Pulmonary artery endothelial cell (primary cell): ENCODE results near the gene CHCHD10. TPM values are rescaled to one million over a fixed set of nuclear protein-coding genes. Genes with fewer than 3 reads are reported as not detected.

Source experiments
- DNase-seq: peaks from one replicate; pipeline ENCODE4 v3.0.0-alpha.2; 2011; ENCODE audit warnings: low read depth, low spot score
- total RNA-seq: library from RNA; depleted of rRNA; stranded (reverse); fragments of >200 nt; gene quantifications from 2 replicates; pipeline ENCODE4 v1.2.3, GENCODE V29; 2014

The CHCHD10 gene
- total RNA-seq, 1 donor from 2014 or later: 11.3 TPM

GRCh38 chr22:23772649-23773473 is 5.1 kb upstream of the CHCHD10 start, which contains the start of gene MMP11:
TSS of gene MMP11 (plus strand) at chr22:23772849. CDS start at chr22:23772871, 22 bp downstream.
- DNase-seq: no peak

DNA sequence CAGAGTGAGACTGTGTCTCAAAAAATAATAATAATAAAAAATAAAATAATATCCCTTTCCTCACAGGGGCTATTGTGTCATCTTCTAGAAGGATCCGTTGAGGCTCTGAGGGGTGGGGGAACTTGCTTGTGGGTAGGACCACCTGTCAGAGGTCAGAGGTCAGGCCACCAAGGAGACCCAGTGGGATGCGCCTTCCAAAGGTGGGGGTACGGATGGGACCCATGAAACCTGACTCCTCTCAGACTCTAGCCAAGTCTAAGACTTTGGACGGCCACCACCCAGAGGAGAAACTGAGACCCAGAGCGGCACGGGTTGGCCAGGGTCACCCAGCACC is 4.5 kb upstream of the CHCHD10 start:
- DNase-seq: no peak

- DNase-seq: no peak
Observed at GRCh38 chr22:23769321-23769965, 1.7 kb upstream of the CHCHD10 start.

GRCh38 chr22:23767303-23767672 is 484 bp downstream of the CHCHD10 start:
- DNase-seq: no peak

GRCh38 chr22:23764899-23765881 is 2.6 kb downstream of the CHCHD10 start:
- DNase-seq: no peak

DNA sequence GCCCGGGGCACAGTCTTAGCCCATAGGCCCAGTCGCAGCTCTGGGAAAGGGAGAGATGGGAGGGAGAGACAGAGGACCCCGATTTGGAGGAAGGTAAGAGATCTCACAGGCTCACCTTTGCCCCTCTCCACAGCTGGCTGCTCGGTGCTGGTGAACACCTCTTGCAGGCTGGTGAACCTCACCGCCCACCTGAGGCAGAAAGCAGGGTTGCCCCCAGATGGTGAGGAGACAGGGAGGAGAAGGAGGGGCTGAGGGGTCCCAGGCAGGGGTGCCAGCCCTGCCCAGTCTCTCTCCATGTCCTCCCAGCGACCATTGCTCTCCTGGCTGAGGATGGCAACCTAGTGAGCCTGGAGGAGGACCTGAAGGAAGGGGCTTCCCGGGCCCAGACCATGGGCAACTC is 3.8 kb downstream of the CHCHD10 start:
- DNase-seq: no peak

DNA sequence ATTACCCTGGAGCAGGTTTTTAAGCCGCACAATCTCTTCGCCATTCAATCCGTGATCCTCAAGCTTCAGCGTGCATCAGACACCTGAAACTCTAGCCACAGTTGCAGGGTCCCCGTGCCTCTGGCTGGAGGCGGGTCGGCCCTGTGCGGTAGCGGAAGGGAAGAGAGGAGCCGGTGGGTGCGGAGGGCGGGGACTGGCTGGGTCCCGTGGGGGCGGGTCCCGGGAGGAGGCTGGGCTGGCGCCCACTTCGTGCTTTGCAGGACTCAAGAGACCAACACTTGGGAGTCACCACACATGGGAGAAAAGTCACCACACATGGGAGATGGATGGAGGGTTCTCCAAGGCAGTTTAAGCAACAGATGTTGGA is 4.2 kb downstream of the CHCHD10 start:
- DNase-seq: no peak

DNA sequence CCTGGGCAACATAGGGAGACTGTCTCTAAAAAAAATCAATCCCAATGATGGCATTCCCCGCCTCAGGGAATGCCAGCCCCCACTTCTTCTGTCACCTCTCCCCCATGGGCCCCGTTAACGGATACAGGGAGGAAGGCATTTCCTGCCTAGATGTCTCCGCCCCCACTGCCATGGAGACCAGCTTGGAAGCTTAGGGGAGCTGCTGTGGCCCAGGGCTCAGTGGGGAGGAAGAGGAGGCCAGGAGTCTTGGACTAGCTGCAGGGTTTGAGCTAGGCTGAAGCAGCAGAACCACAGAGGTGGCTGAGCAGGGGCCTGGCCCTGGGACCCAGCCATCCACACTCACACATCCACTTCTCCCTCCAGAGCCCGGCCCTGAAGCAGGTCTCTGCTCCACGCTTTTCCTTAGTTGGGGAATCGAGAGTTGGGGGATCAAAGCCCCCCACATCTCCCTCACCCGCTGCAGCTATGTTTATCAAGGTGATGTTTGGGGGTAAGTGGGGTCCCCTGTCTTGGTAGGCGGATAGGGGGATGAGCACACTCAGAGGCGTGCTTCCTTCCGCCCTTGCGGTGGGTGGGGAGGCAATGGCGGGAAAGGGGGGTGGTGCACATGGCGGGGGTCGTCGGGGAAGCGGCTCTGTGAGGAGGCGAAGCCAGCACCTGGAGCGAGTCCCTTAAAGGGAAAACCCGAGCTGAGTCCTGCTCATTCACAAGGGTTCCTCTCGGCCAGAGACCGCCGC is 4.8 kb downstream of the CHCHD10 start, which contains the start of gene C22orf15:
C22orf15 (plus strand) TSS at position 149 of the 737 bp plus-strand sequence; CDS start at position 466, 317 bp downstream.
- DNase-seq: no peak

DNA sequence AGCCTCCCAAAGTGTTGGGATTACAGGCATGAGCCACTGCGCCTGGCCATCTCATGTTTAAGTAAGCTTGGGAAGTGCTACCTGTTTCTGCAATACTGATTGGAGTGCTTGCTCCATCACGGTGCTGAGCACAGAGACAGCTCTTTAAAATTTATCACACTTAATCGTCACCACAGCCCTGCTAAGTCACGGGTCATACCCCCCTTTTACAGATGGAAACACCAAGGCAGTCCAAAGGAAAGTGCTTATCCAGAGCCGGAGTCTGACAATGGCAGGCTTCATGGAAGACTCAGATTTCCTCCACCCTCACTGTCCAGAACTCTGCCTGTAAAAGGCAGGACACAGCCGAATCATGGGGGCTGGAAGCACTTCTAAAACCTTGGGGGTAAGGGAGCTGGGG is 7.7 kb downstream of the CHCHD10 start:
- no peak for DNase-seq

DNA sequence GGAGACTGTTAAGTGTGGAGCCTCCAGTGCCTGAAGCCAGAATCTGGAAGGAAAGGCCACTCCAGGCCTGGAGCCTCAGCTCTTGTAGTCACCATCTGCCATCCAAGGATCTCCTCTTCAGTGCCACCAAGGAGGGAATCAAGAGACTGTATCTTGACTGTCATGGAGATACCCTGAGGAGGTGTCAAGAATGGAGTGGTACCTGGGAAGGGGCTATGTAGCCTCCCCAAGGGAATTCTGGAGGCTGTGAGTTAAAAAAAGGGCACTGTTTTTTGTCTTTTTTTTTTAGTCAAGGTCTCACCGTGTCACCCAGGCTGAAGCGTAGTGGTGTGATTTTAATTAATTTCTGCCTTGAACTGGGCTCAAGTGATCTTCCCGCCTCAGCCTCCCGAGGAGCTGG is 8.2 kb downstream of the CHCHD10 start:
- DNase-seq: no peak

DNA sequence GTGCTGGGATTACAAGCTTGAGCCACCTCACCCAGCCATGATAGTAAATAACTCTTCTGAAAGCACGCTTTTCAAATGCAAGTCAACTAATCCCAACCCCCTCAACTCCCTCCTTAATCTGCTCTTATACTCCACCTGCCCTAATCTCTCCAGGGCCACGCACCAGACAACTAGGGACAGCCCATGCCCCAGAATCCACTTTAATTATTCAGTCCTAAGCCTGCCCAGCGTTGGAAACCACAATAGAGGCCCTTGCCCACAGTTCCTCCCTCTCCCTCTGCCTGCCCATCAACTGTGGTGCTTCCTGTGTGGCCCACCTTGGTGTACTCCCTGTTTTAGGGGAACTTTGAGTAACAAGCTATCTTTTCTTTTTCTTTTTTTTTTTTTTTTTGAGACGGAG is 10.9 kb downstream of the CHCHD10 start:
- DNase-seq: no peak

- no peak for DNase-seq
Observed at GRCh38 chr22:23755711-23756110, 12.1 kb downstream of the CHCHD10 start.

- peak; percentile 29 for DNase-seq
Observed at GRCh38 chr22:23754980-23755636, 12.7 kb downstream of the CHCHD10 start.

- DNase-seq: no peak
Observed at GRCh38 chr22:23754220-23754919, 13.4 kb downstream of the CHCHD10 start, which contains the start of gene VPREB3. TSS of gene VPREB3 (minus strand) at chr22:23754425. CDS start at chr22:23754363, 62 bp downstream.

GRCh38 chr22:23753385-23753784 is 14.4 kb downstream of the CHCHD10 start:
- no peak for DNase-seq

GRCh38 chr22:23752750-23753149 is 15.0 kb downstream of the CHCHD10 start:
- DNase-seq: no peak

DNA sequence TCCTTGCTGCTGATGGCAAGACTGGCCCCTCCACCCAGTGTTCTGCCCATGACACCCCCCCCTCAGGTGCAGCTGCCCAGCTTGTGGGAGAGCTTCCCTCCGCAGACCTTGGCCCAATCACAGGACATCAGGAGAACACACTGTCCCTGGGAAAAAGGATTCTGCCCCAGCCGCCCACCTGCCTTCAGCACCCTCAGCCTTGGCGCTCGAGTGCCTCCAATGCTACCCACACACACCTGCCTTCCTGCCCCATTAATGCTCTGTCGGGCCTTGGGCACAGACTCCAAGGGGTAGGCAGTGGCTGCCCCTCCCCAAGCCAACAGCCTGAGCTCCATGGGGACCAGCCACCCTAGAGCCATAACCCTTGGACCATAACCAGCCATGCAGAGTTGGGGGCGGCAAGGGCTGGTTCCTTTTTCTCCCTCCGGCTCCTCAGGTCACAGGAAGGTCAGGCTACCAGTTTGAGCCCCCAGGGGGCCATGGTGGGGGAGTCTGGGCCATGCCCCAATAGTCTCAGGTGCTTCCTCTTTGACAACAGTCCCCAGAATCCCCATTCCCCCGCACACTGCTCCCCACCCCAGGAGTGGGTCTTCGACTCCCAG is 15.6 kb downstream of the CHCHD10 start:
- no peak for DNase-seq

- no peak for DNase-seq
Observed at GRCh38 chr22:23751441-23751996, 16.3 kb downstream of the CHCHD10 start.
